ENCODE measurements around the gene TCP1. TPM values are rescaled to one million over a fixed set of nuclear protein-coding genes. Genes with fewer than 3 reads are reported as not detected.

Gene TCP1
- total and polyA plus RNA-seq, 2 donors (not counting 3 experiments of a cell fraction or from before 2014, with no cell fraction given) = 168 to 302 TPM

GRCh38 chr6:159821726-159822125 lies 32.3 kb upstream of the TCP1 start:
- no peak overlapping the region for H3K9ac ChIP-seq (replicated peaks; ENCODE audit: extremely low read depth, insufficient read depth, low read length)
- no peak overlapping the region for H3K27ac ChIP-seq (ENCODE audit: insufficient read depth, low read depth, low read length)
- ChIA-PET CTCF (no interaction called here), POLR2A (no interaction called here)
- no peak overlapping the region for H2AFZ ChIP-seq (ENCODE audit: low read depth, low read length)
- H3K4me1 ChIP-seq (ENCODE audit: control insufficient read depth, extremely low read depth, insufficient read depth, low read length) = no peaks in the 10 kb centered on the region
- no peak for FAIRE-seq
- H3K4me2 ChIP-seq (ENCODE audit: insufficient read depth, low read length) = no peak overlapping the region
- intact Hi-C loops (cut with micrococcal nuclease) = no loop called here
- peaks cover 0 to 2% of the 10 kb centered on the region in 2 experiments for H3K27me3 ChIP-seq (ENCODE audit: control insufficient read depth in 2 of 2, insufficient read depth in 2 of 2, low read length in 2 of 2)
- no peaks in the 10 kb centered on the region for H3K9me3 ChIP-seq (replicated peaks; ENCODE audit: control insufficient read depth, insufficient read depth, low read length)
- no peaks in the 10 kb centered on the region for H3K36me3 ChIP-seq (ENCODE audit: control insufficient read depth in 2 of 2, extremely low read depth in 1 of 2, insufficient read depth in 2 of 2, low read length in 2 of 2)
- no TSS peak for BruUV-seq (replicated peaks)
- no peaks in the 10 kb centered on the region for H4K20me1 ChIP-seq (replicated peaks; ENCODE audit: control insufficient read depth, extremely low read depth, insufficient read depth, low read length)
- no peaks in the 10 kb centered on the region for H3K79me2 ChIP-seq (ENCODE audit: control insufficient read depth, insufficient read depth, low read length)
- no peak for TF ChIP-seq POLR2AphosphoS5 (IDR thresholded peaks at IDR 0.05; ENCODE audit: insufficient read depth, low read depth, low read length)
- TF ChIP-seq JUN (IDR thresholded peaks at IDR 0.05; ENCODE audit: borderline replicate concordance, insufficient read depth, insufficient read length, low read depth) = no peak
- no peak for TF ChIP-seq MYC (IDR thresholded peaks at IDR 0.05; ENCODE audit: low read depth, low read length)
- TF ChIP-seq, protein P1, sequence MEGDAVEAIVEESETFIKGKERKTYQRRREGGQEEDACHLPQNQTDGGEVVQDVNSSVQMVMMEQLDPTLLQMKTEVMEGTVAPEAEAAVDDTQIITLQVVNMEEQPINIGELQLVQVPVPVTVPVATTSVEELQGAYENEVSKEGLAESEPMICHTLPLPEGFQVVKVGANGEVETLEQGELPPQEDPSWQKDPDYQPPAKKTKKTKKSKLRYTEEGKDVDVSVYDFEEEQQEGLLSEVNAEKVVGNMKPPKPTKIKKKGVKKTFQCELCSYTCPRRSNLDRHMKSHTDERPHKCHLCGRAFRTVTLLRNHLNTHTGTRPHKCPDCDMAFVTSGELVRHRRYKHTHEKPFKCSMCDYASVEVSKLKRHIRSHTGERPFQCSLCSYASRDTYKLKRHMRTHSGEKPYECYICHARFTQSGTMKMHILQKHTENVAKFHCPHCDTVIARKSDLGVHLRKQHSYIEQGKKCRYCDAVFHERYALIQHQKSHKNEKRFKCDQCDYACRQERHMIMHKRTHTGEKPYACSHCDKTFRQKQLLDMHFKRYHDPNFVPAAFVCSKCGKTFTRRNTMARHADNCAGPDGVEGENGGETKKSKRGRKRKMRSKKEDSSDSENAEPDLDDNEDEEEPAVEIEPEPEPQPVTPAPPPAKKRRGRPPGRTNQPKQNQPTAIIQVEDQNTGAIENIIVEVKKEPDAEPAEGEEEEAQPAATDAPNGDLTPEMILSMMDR (IDR thresholded peaks at IDR 0.05; ENCODE audit: extremely low read depth in 1 of 2, insufficient read depth in 1 of 2, low read depth in 1 of 2, low read length in 2 of 2) = no peak
- no peak for TF ChIP-seq EZH2 (IDR thresholded peaks at IDR 0.05; ENCODE audit: borderline replicate concordance, low read depth, low read length, severe bottlenecking)
- TF ChIP-seq, protein P2, sequence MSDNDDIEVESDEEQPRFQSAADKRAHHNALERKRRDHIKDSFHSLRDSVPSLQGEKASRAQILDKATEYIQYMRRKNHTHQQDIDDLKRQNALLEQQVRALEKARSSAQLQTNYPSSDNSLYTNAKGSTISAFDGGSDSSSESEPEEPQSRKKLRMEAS (IDR thresholded peaks at IDR 0.05; ENCODE audit: insufficient read depth, insufficient read length) = no peak
- no peak for TF ChIP-seq GATA2 (IDR thresholded peaks at IDR 0.05; ENCODE audit: insufficient read depth, insufficient read length, low read depth, low read length)
- TF ChIP-seq FOS (IDR thresholded peaks at IDR 0.05; ENCODE audit: borderline replicate concordance, insufficient read depth, low read length) = no peak
- TF ChIP-seq POLR2A (IDR thresholded peaks at IDR 0.05; ENCODE audit: low read depth, low read length) = no peak
- no peak for DNase-seq (ENCODE audit: low read depth, low spot score)
- no peaks in the 10 kb centered on the region for H3K9me1 ChIP-seq (replicated peaks; ENCODE audit: control insufficient read depth, extremely low read depth, insufficient read depth, low read length)
- dilution Hi-C loops (cut with MboI; ENCODE audit: extremely low pct_ligation_motif_present, low sequenced_read_pairs) = no loop called here
- no peak overlapping the region for H3K4me3 ChIP-seq (replicated peaks in 1 of 3; ENCODE audit: insufficient read depth in 1 of 3, low read depth in 1 of 3, low read length in 3 of 3)
